Skeletal muscle tissue (tissue), 5 donors: ENCODE data around the gene ARL14. TPM values are rescaled to one million over a fixed set of nuclear protein-coding genes. Genes with fewer than 3 reads are reported as not detected.
"Not testable (repeated sequence)": the region's sequence is repeated elsewhere in the genome, so short reads cannot be mapped to it uniquely, and the experiment has no call there.

Source experiments
- H3K27ac ChIP-seq: one replicate; pipeline ENCODE4 v1.7.0; 2013; ENCODE audit warnings: mild to moderate bottlenecking, low read depth, low read length, inconsistent platforms
- H3K27me3 ChIP-seq, 3 donors: one replicate each; pipeline ENCODE4 v1.7.0; 2013; ENCODE audit warnings: low read length in 3 of 3; ENCODE audit not compliant: control insufficient read depth in 3 of 3, insufficient read depth in 3 of 3
- H3K36me3 ChIP-seq, 3 donors: one replicate each; pipeline ENCODE4 v1.7.0; 2013; ENCODE audit warnings: low read length in 3 of 3; ENCODE audit not compliant: control insufficient read depth in 3 of 3, insufficient read depth in 3 of 3
- H3K4me1 ChIP-seq, 3 donors: one replicate each; pipeline ENCODE4 v1.7.0; 2013; ENCODE audit warnings: low read length in 3 of 3, mild to moderate bottlenecking in 3 of 3; ENCODE audit not compliant: control insufficient read depth in 3 of 3, insufficient read depth in 3 of 3
- H3K4me3 ChIP-seq, 3 donors: one replicate each; pipeline ENCODE4 v1.7.0; 2013; ENCODE audit warnings: low read length in 3 of 3
- H3K9ac ChIP-seq, 3 donors: one replicate each; pipeline ENCODE4 v1.7.0; 2013; ENCODE audit warnings: low read length in 3 of 3, mild to moderate bottlenecking in 3 of 3, moderate library complexity in 2 of 3, low read depth in 1 of 3
- H3K9me3 ChIP-seq, 3 donors: one replicate each; pipeline ENCODE4 v1.7.0; 2013; ENCODE audit warnings: low read length in 3 of 3; ENCODE audit not compliant: control insufficient read depth in 3 of 3
- small RNA-seq: library from RNA; depleted of rRNA; stranded (forward); fragments of <200 nt; gene quantifications from one replicate; pipeline ENCODE3, GENCODE V24; 2014
- total RNA-seq: library from RNA; depleted of rRNA; stranded (reverse); fragments of >200 nt; gene quantifications from one replicate; pipeline ENCODE4 v1.2.3, GENCODE V29; 2014
- donor health status: Osteomylitis.

ARL14 gene
- total RNA-seq, 1 donor from 2014 or later = not detected

GRCh38 chr3:160713144-160713543 lies 36.2 kb downstream of the ARL14 start:
- not testable (repeated sequence) for H3K9me3 ChIP-seq, H3K27me3 ChIP-seq, H3K27ac ChIP-seq, H3K4me1 ChIP-seq, H3K9ac ChIP-seq, H3K4me3 ChIP-seq, H3K36me3 ChIP-seq

- no peaks in the 10 kb centered on the region for H3K27me3 ChIP-seq
- H3K4me3 ChIP-seq = no peak overlapping the region
- no peak overlapping the region for H3K9ac ChIP-seq
- no peaks in the 10 kb centered on the region for H3K9me3 ChIP-seq
- H3K27ac ChIP-seq = no peak overlapping the region
- H3K4me1 ChIP-seq = no peaks in the 10 kb centered on the region
- no peaks in the 10 kb centered on the region for H3K36me3 ChIP-seq
Observed at GRCh38 chr3:160719710-160720109, 42.8 kb downstream of the ARL14 start.

- Histone ChIP-seq H3K9ac (no peak overlapping the region), H3K27ac (no peak overlapping the region), H3K36me3 (no peaks in the 10 kb centered on the region), H3K9me3 (no peaks in the 10 kb centered on the region), H3K4me3 (no peak overlapping the region), H3K4me1 (no peaks in the 10 kb centered on the region), H3K27me3 (no peaks in the 10 kb centered on the region)
Observed at GRCh38 chr3:160720123-160720746, 43.3 kb downstream of the ARL14 start.

- H3K9ac ChIP-seq = no peak overlapping the region
Observed at GRCh38 chr3:160722331-160722730, 45.4 kb downstream of the ARL14 start.

GRCh38 chr3:160725338-160725737 lies 48.4 kb downstream of the ARL14 start:
- Histone ChIP-seq H3K27ac (no peak overlapping the region), H3K4me3 (no peak overlapping the region), H3K27me3 (no peaks in the 10 kb centered on the region), H3K9me3 (no peaks in the 10 kb centered on the region), H3K36me3 (no peaks in the 10 kb centered on the region), H3K9ac (no peak overlapping the region), H3K4me1 (no peaks in the 10 kb centered on the region)

More at GRCh38 chr3:160722331-160722730, 45.4 kb downstream of the ARL14 start:
- Histone ChIP-seq H3K27me3 (no peaks in the 10 kb centered on the region), H3K4me1 (no peaks in the 10 kb centered on the region), H3K27ac (no peak overlapping the region), H3K9me3 (no peaks in the 10 kb centered on the region), H3K36me3 (no peaks in the 10 kb centered on the region), H3K4me3 (no peak overlapping the region)

Small RNA genes lying within 50 kb of the gene (small RNA-seq; reads per million reads assigned to genes)
- gene RF00139 = not detected

Other genes starting within 250 kb of the ARL14 start
- gene TRIM59, start 227.4 kb upstream of the ARL14 start, total RNA-seq = 6.3 TPM
- 25.6 TPM for gene KPNA4, start 111.6 kb upstream of the ARL14 start, total RNA-seq
- gene PPM1L, start 79.1 kb downstream of the ARL14 start, total RNA-seq = 14.1 TPM